OCI-LY1 (cell line): ENCODE measurements around the gene TMEM213.

Experiments
- CTCF ChIP-seq: fragments of 200-600 bp; sonication (generic), shearing (Covaris generic); IDR thresholded peaks from 2 replicates; pipeline ENCODE4 v1.5.1; 2017; ENCODE audit warnings: mild to moderate bottlenecking, antibody characterized with exemption, low read length, moderate library complexity, mixed read lengths
- EZH2 ChIP-seq: fragments of 200-600 bp; sonication (generic), shearing (Covaris generic); IDR thresholded peaks from 2 replicates; pipeline ENCODE4 v1.8.0; 2017; ENCODE audit warnings: borderline replicate concordance, mixed run types, mild to moderate bottlenecking, antibody characterized with exemption, low read length, moderate library complexity, mixed read lengths

DNA sequence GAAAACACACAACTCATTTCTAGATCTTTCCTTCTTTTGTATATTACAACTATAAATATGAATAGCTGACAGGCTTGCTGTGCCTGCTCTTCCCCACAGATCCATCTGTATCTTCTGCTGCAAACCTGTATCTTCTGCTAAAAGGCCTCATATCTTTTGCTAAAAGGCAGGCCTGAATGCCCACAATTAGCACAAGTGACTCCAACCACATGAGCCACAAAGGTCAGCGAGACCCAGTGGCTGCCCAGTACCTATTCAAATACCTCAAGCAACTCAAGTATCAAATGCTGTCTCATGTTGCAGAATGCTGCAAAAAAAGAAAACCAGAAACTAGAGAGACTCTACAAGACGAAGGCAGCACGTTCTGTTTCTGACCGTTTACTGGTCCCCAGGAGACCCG, 54.7 kb downstream of the TMEM213 start:
- TF ChIP-seq CTCF: no peak
- no peak for TF ChIP-seq EZH2
